ENCODE measurements around the gene FBXL4.
A peak's percentile ranks its signal among the peaks of the same experiment; 100 is the strongest.

Gene FBXL4

DNA sequence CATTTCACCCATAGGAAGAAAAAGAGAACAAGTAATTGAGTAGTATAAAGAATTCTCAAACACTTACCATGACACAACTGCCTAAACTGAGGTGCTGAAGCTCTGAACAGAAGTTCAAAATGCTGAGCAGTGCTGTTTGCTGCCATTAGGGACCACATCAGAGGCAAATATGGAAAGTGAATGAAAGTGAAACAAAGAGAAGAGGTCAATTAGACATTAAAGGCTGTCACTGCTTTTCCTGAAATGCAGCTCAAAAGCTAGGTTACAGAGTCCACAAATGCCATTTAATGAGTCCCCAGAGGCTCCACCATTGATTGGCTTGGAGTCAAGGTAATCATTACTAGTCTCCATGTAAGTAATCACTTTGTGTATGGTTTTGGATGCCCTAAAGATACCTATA, 67.3 kb downstream of the FBXL4 start:
- no peak for DNase-seq (ENCODE audit: low read depth in 2 of 2)

DNA sequence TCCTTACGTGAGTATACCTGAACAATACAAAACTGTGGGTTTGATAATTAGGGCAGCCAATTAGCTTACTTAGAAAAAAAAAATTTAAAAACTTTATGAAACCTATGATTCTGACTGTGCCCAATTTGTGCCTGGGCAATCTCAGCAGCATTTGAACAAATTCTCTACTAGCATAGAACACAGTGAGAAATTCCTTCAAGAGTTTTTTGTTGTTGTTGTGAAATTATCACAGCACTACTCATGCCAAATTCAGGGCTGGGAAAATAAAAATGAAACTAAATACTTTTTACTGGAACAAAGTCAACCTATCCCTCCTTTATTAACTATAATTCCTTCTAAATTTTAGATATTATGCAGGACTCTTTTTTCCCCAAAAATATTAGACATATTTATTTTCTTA, 70.5 kb downstream of the FBXL4 start:
- no peak for DNase-seq (ENCODE audit: low read depth in 2 of 2)

DNA sequence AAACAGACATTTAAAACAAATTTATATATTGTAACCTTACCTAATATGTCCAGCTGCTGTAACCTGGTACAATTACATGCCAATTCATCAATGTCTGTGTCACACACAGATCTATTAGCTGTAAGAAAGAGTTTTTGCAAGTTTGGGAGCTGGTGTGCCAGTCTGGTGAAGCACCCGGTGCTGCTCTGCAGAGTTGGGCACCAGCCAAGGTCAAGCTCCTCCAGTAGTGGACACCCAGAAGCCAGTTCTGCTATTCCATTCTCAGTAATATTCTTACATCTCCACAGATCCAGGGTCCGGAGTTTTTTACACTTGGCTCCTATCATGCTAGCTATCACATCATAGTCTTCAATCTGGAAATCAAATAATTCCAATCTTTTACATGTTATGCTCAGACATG, 72.4 kb downstream of the FBXL4 start:
- DNase-seq (ENCODE audit: low read depth in 2 of 2): no peak

GRCh38 chr6:98871821-98872220, 75.9 kb downstream of the FBXL4 start:
- DNase-seq (ENCODE audit: low read depth in 2 of 2): no peak

DNA sequence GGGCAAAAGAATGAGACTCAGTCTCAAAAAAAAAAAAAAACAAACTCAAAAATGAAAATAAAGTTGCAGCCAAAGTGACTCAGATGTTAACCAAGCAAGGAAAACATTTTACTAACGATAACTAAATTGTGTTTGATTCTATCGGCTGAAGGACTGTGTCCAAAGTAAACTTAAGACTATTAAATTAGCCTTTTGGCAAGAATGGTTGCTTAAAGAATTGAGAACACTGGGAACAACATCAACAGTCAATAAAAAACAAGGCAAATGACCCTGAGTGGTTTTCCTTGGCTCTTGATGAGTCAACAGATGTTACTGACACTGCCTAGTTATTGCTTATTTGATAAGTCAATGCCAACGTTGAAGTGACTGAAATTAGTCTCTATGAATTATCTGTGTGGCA, 76.7 kb downstream of the FBXL4 start:
- DNase-seq (ENCODE audit: low read depth in 2 of 2): no peak

- DNase-seq (ENCODE audit: low read depth in 2 of 2): no peak
These were observed 83.2 kb downstream of the FBXL4 start for GRCh38 chr6:98864497-98864896.

DNA sequence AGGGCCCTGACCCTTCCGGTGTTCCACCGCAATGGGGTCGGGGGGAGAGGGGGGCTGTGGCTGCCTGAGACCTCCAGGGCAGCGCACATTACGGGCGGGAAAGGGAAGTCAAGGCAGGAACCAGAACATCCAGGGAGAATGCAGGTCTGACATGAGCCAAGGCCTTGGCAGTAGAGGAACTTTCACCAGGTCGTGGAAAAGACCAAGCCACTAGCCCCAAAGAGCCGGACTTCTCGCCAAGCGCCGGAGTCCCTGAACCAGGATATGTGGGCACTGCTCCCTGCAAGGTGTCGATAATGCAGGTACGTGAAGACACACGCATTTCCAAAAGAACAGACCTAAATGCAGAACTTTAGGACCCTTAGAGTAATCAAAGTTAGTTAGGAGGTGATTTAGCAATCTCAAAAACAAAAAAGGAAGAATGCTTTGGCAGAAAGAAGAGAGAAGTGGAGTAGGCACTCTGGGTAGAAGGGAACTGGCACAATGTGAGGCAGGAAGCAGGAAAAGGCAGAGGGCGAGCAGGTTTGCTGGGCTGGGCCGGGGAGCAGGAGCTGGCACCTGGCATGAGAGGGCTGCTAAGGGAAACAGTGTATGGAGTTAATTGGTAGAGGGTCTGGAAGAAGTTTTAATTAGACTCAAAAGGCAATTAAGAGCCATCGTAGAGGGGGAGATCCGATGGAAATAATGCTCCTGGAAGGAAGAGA, 99.1 kb downstream of the FBXL4 start:
- no peak for DNase-seq (ENCODE audit: low read depth in 2 of 2)

GRCh38 chr6:98847779-98848538, 99.8 kb downstream of the FBXL4 start:
- DNase-seq (ENCODE audit: low read depth in 2 of 2): no peak

GRCh38 chr6:98847416-98847778, 100.3 kb downstream of the FBXL4 start:
- no peak for DNase-seq (ENCODE audit: low read depth in 2 of 2)

DNA sequence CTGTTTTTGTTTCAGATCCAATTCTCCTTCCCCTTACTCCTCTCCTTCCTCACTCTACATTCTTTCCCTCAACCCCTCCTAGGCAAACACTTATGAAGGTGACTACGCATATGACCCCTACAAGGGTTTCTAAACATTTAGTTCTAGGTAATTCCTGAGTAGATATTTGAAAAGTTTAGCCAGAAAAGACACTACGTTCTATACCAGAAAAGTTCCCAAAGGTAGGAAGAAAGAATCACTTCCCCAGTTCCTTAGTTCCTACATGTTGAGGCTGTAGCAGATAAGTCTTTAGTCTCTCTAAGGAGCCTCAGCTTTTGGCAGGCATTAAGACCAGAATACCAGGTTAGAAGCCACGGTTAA, 101.7 kb downstream of the FBXL4 start:
- DNase-seq (ENCODE audit: low read depth in 2 of 2): no peak

DNA sequence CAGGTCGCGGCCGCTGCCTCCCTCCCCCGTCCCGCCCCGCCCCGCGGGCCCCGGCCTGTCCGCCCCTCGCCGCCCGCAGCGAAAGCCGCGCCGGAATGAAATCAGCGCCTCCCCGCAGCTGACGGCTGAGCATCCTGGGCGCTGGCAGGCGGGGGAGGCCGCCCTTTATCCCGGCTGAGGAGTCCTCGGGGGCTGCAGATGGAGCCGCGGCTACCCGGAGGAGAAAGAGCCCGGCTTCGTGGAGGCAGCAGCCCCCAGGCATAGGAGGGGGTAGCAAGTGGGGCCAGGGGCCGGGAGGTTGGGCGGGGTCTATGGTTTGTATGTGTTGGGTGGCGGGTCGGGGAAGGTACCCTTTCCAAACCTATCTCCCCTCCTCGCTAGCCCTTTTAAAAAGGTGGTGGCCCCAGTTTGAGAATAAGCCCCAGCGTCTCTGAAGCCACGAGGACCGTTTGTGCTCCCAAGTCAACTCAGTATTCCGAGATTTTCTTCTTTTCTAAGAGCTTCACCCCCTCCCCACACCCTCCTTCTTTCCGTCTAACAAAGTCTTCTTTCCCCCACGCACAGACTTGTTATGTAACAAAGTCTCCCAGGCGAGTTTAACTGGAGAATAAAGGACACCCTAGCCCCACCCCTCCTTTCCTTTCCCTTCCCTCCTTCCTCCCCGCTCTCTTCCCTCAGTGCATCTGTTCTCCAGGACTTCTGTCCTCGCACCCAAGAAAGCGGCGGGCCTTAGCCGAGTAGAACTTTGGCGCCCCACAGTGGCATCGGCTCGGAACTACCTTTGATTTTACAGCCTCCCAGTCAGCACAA, 102.3 kb downstream of the FBXL4 start:
- peak in 1 of 2 donors; percentile 29 for DNase-seq (ENCODE audit: low read depth in 2 of 2)

- no peak for DNase-seq (ENCODE audit: low read depth in 2 of 2)
These were observed 103.2 kb downstream of the FBXL4 start for GRCh38 chr6:98844244-98845210.

GRCh38 chr6:98843271-98844243, 104.2 kb downstream of the FBXL4 start:
- no peak for DNase-seq (ENCODE audit: low read depth in 2 of 2)

GRCh38 chr6:98842342-98843180, 105.2 kb downstream of the FBXL4 start:
- DNase-seq (ENCODE audit: low read depth in 2 of 2): no peak

GRCh38 chr6:98841621-98842341, 106.0 kb downstream of the FBXL4 start:
- no peak for DNase-seq (ENCODE audit: low read depth in 2 of 2)

GRCh38 chr6:98840996-98841513, 106.7 kb downstream of the FBXL4 start:
- DNase-seq (ENCODE audit: low read depth in 2 of 2): no peak

DNA sequence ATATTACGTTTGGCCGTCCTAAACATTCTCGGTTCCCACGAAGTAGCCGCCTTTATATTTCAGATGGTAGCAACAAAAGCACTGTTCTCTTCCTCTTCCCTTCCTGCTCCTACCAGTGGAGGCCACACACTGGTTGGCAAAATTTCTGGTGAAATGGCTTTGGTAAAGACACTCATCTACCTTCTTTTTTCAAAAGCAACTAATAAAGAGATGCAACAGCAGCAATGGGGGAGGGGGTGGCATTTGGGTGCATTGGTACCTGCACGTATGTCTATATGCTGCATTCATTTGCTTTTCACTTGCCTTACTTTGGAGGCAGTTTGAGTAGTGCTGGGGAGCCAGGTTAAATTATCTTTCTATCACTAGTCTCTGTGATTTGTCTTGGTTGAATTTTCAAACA, 107.4 kb downstream of the FBXL4 start:
- no peak for DNase-seq (ENCODE audit: low read depth in 2 of 2)

- DNase-seq (ENCODE audit: low read depth in 2 of 2): no peak
These were observed 107.9 kb downstream of the FBXL4 start for GRCh38 chr6:98839781-98840361.

Data from stimulated activated CD8-positive, alpha-beta memory T cell treated with anti-CD3 and anti-CD28 coated beads, Interleukin-15, amount 100 ng/mL, for 4 hours (primary cell).